HG02970 (cell line): ENCODE results near the gene DNAJB2.
"Not testable (repeated sequence)": the region's sequence is repeated elsewhere in the genome, so short reads cannot be mapped to it uniquely, and the experiment has no call there.

Experiments used
- ATAC-seq: cut with Tn5 transposase; IDR thresholded peaks from one replicate; pipeline ENCODE4 v1.9.1; 2021; ENCODE audit warnings: mild to moderate bottlenecking, moderate library complexity, moderate number of reproducible peaks; ENCODE audit not compliant: unreplicated experiment, low FRiP score

The DNAJB2 gene

DNA sequence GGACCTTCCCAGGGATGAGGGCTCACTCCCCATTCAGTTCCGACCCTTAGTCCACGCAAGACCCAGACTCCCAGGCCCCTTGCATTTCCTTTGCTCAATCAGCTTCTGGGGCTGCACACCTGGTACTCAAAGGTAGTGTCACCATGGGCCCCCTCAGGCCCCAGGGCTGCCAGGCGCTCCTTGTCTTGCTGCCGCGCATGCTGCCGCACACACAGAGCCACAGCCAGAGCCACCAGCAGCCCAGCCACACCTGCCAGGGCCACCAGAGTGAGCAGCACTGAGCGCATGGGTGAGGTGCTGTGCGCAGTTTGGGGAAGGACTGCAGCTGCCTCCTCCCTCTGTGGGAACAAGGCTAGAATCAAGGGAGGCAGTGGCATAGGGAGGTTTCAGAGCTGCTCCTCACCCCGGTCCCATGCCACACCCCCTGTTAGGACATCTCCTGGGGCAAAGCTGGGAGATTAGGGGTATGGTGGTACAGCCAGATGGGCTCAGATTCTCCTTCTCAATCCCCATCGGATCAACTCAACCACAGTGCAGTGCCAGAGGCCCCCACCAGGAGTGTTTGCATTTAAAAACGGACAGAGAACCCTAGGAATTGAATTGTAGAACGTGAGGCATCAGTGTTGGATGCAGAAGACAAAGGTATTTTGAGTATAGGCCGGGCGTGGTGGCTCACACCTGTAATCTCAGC is 18.7 kb downstream of the DNAJB2 start:
- no peak for ATAC-seq

DNA sequence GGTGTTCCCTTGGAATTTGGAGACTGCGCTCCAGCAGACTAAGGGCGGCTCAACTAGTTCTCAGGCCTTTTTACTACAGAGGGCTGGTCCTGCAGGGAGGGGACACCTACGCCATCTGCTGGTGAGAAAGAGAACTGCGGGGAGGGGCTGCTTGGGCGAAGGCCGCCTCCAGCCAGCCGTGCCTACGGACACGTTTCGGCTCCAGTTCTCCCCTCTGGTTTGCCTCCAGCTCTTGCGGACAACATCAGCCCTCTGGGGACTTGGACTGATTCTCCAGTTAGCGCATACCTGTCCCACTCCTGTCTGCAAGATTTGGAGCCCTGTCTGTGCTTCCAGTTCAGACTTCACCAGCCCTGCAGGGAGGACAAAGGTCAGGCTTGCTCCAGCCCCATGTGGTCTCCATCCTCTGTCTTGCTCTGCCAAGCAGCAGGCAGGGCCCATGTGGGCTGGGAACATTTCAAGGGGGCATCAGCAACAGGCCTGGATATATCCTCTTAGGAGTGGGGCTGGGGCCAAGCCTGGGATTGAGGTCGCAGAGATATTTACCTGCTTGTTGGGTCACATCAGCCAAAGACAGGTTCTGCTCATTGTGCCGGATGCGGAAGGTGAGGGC is 19.7 kb downstream of the DNAJB2 start:
- no peak for ATAC-seq

DNA sequence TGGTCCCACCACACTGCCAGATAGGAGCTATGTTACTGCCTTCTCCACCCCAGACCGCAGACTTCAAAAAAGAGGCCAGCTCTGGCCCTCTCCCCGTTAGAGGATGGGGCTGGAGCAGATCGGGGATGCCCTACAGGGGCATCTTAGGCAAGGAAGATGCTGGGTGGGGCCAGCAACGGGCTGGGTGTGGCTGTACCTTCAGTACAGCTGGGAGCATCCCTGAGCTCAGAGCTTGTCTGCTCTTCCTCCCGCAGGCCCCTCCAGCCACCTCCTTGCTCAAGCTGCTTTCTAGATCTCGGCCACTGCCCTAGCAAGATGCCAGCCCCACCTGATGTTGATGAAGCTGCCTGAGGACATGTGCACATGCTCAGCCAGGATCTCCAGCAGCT is 20.2 kb downstream of the DNAJB2 start:
- ATAC-seq = no peak

DNA sequence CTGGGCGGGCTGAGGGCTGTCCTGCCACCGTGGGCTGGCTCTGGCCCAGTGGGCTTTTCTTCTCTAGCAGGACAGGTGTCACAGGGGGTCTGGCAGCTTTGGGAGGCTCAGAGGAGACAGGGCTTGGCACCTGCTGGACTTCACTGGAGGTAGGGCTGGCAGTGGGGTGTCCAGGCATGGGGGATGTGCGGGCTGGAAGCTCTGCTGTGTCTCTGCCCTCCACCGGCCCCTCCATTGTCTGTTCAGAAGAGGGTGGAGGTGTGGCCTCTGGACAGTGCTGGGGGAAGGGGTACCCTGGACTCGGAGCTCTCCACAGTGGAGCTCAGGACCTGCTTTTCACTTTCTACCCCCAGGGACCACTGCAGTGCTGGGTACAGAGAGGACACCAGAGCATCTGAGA is 20.9 kb downstream of the DNAJB2 start:
- no peak for ATAC-seq

DNA sequence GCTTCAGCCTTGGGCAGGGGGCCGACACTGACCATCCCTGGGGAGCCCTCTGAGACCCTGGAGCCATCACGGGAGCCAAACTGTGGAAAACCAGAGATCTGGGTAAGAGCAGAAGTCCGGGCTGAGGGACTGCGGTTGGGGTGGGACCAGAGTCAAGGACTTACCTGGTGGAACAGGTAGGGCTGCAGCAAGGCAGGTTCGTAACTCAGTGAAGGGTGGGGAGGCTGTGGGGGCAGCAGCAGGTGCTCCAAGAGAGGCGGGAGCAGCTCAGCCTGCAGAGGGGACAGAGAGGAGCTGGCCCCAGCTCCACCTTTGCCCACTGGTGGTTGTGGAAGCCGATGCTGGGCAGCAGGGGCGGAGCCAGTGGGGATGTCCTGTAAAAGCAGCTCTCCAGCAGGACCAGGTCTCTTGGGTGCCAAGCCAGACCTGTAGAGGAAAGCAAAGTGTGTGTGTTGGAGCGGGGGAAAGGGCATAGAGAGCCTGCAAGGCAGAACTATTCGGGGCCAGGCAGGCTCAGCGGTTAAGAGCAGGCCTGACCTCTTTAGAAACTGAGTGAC is 23.3 kb downstream of the DNAJB2 start:
- no peak for ATAC-seq

DNA sequence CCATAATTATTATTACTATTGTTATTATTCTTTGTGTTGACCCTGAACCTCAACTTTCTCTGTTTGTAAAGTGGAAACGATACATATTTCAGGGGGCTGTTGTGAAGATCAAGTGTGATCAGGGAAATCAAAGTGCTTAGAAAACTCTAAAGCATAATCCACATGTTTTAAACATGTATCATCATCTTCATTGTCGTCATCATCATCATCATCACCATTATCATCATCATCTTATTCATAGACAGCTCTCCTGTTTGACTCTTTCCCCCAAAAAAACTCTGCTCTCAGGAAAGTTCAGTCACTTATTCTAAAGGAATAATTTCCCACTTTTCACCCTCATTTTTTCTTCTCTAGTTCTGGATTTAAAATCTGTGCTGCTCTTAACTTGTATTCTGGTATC is 25.1 kb downstream of the DNAJB2 start:
- no peak for ATAC-seq

DNA sequence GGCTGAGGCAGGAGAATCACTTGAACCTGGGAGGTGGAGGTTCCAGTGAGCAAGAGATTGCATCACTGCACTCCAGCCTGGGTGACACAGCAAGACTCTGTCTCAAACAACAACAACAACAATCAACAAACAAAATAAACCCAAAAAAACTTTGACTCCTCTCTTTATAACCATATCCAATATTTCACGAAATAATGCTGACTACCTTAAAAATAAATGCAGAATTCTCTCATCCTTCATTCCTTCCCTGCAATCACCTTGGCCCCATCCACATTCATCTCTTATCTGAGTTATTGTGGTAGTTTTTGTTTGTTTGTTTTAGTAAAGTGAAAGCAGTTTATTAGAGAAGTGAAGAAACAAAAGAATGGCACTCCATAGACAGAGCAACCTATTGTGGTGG is 26.9 kb downstream of the DNAJB2 start:
- ATAC-seq = no peak

DNA sequence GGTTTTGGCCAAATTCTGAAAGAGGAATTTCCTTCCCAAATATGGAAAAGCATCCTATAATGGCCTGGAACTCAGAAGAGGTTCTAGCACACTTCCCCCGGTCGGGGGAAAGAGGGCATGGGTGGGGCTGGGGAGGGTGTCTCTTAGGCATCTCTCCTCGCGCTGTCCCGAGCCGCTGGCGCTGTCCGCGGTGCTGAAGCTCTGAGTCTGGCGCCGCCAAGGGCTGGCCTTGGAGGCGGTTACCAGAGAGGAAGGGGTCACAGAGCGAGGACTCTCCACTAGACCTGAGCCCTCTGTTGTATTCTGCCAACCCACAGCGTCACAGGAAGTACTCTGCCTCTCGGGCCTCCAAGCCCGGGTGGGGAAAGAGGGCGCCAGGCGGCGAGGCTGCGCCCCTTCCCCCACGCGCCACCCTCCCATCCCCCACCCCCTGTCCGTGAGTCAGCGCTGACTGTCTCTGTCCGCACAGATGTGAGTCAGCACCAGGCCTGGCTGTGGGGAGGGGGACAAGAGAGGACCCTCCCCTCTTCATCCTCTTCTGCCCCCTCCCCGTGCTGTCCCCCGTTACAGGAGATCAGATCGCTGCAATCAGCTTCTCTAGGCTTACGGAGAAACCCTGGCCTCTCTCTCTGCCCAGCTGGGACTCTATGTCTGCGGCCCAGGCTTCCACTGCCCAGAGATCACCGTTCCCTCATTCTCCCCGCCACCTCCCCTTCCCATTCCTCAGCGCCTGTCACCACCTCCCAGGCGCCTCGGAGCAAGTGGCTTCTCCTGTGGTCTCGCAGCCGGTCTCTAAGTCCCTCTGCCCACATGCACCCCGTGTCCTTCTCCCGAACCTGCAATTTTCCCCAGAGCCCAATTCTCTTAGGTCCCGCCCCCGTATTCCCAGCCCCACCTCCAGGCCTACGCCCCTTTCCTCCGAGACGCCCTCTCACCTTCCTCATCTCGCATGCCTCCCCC is 29.3 kb downstream of the DNAJB2 start:
- no peak for ATAC-seq

DNA sequence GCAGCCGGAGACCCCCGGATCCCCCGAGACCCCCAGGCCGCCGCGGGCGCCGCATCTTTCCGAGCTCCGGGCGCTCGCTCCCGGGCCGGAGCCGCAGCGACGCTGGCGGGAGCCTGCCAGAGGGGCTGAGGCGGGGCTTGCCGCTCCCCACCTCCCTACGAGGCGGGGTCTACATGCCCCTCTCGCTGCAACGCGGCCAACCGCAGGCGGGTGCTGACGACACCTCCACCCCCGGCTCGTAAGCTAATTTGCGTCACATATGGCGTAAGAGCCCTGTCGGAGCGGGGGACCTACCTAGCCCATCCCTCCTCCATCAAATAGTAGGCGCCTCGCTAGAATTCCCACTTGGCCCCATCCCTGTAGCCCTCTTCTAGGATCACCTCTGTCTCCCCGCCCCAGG is 30.1 kb downstream of the DNAJB2 start, which contains the start of gene PTPRN:
Gene PTPRN, minus strand, starts transcription at position 124 of the 400 bp plus-strand sequence. Its CDS starts 69 bp downstream, at position 55.
- ATAC-seq = no peak

DNA sequence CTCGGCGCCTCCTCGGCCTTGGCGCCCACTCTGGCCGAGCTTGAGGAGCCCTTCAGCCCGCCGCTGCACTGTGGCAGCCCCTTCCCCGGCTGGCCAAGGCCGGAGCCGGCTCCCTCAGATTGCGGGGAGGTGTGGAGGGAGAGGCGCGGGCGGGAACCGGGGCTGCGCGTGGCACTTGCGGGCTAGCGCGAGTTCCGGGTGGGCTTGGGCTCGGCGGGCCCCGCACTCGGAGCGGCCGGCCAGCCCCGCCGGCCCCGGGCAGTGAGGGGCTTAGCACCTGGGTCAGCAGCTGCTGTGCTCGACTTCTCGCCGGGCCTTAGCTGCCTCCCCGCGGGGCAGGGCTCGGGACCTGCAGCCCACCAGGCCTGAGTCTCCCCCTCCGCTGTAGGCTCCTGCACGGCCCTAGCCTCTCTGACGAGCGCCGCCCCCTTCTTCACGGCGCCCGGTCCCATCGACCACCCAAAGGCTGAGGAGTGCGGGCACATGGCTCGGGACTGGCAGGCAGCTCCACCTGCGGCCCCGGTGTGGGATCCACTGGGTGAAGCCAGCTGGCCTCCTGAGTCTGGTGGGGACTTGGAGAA is 33.6 kb downstream of the DNAJB2 start:
- not testable (repeated sequence) for ATAC-seq

DNA sequence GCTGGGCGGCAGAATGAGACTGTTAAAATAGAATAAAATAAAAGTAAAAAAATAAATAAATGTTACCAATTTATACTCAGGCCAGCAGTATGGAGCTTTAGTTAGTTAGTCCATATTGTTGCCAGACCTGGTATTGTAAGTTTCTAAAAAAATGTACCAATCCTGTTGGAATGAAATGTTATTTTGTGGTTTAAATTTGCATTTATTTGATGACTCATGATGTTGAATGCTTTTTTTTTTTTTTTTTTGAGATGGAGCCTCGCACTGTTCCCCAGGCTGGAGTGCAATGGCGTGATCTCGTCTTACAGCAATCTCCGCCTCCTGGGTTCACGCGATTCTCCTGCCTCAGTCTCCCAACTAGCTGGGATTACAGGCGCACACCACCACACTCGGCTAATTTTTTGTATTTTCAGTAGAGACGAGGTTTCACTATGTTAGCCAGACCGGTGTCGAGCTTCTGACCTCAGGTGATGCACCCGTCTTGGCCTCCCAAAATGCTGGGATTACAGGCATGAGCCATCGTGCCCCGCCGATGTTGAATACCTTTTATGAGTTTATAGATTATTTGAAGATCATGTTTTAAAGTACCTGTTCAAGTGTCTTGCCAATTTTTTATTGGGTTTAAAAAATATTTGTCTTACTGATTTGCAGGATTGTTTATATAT is 35.8 kb downstream of the DNAJB2 start:
- no peak for ATAC-seq

DNA sequence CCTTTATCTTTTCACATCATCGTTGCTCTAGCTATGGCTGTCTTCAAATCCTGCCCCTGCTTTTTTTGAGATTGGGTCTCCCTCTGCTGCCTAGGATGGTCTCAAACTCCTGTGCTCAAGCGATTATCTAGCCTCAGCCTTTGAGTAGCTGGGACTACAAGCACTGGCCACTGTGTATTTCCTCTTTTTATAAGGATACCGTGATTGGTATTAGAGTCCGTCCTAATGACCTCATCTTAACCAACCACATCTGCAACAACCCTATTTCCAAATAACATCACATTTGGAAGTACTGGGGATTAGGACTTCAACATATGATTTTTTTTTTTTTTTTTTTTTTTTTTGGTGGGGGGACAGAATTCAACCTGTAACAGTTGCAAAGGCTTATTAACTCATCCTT is 44.3 kb downstream of the DNAJB2 start:
- no peak for ATAC-seq

DNA sequence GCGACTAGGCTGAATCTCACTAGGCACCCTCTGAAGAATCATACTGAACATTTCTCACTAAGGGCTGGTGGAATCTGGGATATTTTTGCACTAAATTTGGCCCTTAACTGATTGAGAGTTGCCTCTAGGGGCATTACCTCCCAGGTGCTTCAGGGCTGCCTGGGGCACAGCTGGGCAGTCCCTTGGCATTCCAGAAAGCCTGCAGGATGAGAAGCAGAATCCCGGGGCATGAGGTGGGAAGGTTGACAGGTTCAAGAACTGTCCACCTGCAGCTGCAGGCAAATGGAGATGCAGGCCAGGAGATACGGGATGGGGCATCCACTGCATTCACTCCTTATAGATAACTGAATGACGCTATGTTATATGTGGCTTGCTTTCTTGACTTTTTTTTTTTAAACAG is 46.0 kb downstream of the DNAJB2 start:
- ATAC-seq = no peak

DNA sequence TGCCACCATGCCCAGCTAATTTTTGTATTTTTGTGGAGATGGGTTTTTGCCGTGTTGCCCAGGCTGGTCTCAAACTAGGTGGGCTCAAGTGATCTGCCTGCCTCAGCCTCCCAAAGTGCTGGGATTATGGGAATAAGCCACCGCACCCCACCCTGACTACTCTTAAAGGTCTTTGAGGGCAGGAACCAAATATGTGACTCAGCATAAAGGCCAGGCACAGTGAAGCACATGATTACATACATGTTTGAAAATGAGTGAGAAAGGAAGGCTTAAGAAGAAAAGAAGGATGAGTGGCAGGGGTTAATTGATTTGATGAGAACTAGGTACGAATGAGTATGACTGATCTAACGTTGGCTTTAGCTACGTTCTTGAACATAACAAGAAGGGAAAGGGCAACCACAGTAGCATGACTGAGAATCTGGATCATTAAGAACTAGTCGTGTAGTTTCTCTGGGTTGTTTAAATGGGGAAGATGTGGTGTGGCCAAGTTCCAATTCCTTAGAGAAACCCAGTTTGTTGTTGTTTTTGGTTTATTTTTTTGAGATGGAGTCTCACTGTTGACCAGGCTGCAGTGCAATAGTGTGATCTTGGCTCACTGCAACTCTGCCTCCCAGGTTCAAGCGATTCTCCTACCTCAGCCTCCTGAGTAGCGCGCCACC is 46.6 kb downstream of the DNAJB2 start:
- no peak for ATAC-seq

DNA sequence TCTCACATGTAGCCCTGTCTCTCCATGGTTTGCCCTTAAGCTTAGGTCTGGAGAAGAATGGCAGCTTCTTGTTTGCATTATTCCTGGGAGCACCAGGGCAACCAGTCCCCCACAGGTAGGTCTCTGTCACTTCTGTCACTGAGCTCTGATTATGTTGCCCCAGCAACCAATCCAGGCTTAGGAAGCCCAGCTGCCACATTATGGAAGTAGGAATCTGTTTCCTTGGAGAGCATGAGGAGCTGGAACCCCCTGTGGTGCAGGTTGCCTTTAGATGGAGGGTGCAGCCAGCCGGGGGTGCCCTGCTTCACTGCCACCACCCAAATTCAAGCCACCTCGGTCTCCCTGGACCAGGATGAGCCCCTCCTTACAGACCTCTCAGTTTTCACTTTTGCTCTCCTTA is 48.6 kb downstream of the DNAJB2 start:
- ATAC-seq = no peak

DNA sequence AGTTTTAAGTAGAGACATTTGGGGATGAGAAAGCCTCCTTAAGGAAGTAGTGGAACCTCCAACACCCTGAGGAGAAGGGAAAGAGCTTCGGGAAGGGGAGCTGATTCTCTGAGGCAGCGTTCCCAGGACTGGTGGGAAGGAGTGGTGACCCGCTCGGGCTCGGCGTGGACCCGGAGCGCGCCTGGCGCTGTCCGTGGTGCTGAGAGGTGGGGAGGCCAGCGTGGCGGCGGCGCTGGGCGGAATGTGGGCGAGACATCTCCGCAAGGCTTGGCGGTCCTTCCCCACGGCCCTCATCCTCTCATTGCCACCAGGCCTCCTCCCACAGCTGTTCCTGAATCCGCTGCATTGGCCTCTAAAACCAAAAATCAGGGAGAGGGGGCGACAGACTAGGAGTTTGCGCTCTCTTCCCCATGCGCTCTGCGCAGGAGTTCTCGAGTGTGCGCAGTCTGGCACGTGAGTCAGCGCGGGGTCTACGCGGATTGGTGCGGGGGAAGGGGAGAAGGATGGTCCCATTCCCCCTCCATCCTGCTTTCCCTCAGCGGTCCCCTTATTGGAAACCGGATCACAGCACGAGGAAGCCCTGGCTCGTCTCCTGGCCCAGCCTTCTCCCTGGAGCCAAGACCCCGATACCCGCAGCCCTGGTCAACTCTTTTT is 52.5 kb downstream of the DNAJB2 start:
- no peak for ATAC-seq

DNA sequence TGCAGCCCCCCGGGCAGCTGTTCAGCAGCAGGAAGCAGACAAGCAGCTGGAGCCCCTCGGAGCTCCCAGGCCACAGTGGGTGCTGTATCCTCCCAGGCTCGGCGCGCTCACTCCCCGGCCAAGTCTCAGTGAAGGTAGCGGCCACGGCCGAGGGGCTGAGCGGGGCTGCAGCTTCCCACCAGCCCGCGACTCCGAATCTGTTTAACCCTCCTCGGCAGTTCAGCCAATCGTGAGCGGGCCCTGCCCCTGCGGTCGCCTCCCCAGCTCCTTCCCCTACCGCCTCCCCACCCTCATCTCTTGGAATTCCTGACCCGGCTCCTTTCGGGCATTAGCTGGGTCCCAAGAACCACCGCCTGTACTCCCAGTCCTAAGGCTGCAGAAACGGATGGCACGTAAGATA is 53.4 kb downstream of the DNAJB2 start, which contains the start of gene RESP18:
Gene RESP18, minus strand, starts transcription at position 203 of the 400 bp plus-strand sequence.
- ATAC-seq = no peak

DNA sequence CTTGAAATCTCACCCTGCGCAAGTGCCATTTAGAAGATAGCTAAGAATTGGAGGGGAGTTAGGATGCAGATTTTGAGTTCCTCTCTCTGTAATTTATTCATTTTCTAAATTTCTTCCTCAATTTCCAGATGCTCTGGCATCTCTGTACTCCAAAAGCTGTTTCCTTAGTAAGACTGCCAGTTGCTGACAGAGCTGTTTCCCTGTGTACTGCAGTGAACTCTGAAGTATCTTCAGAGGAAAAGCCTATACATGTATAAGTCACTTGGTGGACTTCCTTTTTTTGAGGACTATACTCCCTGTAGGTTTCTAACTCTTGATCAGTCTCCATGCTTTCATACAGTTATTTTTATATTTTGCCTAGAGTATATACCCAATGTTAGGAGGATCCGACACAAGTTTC is 54.9 kb downstream of the DNAJB2 start:
- ATAC-seq = no peak

DNA sequence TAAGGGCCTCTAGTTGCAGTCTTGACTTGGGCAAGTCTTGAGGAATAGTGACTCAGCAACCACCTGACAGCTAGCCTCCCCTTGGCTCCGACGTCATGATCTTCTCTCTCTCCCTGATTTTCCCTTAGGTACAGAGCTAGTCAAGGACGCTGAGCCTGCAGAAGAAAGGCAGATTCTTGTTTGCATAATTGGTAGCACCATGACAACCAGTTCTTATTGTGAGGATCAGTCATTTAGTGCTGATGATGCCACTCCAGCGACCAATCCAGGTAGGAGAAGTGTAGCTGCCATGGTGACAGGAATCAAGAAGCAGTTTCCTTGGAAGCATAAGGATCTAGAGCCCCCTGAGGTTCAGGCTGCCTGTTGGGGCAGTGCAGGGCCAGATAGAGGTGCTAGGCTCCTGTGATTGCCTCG is 56.2 kb downstream of the DNAJB2 start:
- no peak for ATAC-seq
